Umbilical cord (tissue), 2 donors: ENCODE measurements around the gene TIGD1. TPM values are rescaled to one million over a fixed set of nuclear protein-coding genes. Genes with fewer than 3 reads are reported as not detected.

Source experiments
- DNase-seq: peaks from one replicate; pipeline ENCODE4 v3.0.0-alpha.2; 2015; ENCODE audit warnings: low spot score
- total RNA-seq: library from RNA; depleted of rRNA; stranded (reverse); fragments of >200 nt; gene quantifications from one replicate; pipeline ENCODE4 v1.2.3, GENCODE V29; 2014; ENCODE audit warnings: low replicate concordance; ENCODE audit not compliant: insufficient read depth

Gene TIGD1
- 1.7 TPM for total RNA-seq

- peak; percentile 97 for DNase-seq
Measured at GRCh38 chr2:232550354-232551249, at the start of gene TIGD1, which contains the start of gene EIF4E2. Gene TIGD1 (minus strand): TSS chr2:232550557. CDS start chr2:232549882, 675 bp downstream. Gene EIF4E2 (plus strand): TSS chr2:232550689. CDS start chr2:232550725, 36 bp downstream.

DNA sequence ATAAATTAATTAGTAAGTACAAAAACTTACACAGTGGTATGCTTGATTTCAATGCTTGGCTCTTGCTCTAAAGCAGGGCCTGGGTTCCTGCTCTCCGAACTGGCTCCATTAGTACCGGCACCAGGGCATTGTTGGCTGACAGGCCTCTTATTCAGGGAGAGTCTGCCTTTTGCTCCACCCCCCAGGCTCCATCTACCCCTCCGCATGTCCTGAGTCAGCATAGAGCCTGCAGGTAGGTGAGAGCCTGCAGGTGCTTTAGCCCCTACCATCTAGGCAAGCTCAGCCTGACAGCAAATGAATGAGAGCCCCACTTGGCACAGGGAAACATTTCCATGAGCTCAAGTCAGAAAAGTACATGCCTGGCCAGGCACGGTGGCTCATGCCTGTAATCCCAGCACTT lies 47.9 kb upstream of the TIGD1 start:
- no peak for DNase-seq

DNA sequence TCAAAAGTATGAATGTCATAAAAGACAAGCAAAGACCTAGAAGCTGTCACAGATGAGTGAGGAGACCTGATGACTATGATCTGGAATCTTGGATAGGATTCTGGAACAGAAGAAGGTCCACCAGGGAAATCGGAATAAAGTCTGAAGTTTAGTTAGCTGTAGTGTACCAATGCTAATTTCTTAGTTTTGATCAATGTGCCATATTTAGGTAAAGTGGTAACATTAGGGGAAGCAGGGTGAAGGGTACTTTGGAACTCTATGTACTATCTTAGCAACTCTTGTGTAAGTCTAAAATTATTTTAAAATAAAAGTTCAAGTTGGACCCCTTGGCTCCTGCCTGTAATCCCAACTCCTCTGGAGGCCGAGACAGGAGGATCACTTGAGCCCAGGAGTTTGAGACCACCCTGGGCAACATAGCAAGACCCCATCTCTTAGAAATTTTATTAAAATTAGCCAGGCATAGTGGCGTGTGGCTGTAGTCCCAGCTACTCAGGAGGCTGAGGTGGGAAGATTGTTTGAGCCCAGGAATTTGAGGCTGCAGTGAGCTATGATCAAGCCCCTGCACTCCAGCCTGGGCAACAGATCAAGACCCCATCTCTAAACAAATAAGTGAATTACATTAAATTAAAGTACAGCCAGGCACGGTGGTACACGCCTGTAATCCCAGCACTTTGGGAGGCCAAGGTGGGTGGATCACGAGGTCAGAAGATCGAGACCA lies 47.2 kb upstream of the TIGD1 start:
- no peak for DNase-seq

DNA sequence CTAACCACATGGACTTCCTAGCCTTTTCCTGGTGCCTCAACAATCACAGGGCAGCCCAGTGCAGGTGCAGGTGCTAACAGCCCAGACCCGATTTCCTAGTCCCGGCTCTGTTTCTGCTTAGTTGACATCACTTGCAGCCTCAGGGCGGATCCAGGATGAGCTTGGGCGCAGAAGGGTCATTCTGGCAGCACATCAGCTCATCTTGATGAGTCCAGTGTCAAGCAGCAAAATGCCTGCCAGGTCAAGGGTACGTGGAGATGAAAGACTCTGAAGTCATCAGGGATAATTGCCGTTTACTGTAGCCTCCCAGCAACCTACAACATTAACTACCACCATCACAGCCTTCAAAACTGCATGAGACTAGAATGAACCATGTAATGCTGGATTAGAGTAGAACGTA lies 43.6 kb upstream of the TIGD1 start:
- DNase-seq, result no peak

DNA sequence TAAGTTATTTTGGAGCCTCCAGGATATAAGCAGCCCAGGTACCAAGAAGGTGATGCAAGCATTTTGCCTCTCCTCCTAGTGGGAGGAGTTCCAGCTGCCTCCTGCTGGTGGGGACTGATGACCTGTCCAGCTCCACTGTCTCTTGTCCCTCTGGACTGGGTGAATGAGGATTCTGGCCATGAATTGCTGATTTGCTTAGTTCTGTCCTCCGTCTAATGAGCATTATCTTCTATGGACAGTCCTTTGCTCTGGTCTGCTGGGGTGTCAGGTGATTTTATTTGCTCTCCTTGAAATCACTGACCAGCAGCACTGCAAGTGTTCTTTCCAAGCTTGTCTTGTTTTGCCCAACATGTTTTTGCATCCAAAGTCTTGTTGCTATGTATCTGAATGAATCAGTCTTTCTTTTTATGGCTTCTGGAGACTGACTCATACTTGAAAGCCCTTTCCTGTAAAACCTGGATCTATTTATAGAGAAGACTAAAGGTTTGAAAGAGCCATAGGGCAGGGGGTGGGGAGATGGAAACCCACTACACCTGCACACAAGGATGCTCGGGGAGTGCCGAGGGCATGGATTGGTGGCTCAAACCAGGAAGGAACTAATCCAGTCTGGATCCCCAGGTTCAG lies 42.5 kb upstream of the TIGD1 start:
- DNase-seq, result peak; percentile 31

- peak; percentile 92 for DNase-seq
Measured at GRCh38 chr2:232588680-232589585, 38.6 kb upstream of the TIGD1 start.

DNA sequence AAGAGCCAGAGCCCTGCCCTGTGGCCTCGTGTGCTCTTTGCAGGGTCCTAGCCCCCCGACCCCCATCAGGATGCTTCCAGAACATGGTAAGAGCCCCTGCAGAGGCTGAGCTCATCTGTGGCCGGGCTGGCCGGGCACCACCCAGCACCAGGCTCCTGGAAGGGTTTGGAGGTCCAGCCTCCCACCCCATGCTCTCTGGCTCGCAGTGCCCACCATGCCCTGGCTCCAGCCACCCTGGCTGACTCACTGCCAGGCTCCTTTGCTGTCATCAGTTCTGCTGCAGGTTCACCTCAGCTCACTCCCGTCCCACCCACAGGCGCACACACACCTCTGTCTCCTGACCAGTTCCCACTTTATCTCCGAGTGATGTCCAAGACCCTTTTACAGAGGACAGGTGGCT lies 37.7 kb upstream of the TIGD1 start:
- no peak for DNase-seq

- no peak for DNase-seq
Measured at GRCh38 chr2:232587512-232587911, 37.2 kb upstream of the TIGD1 start.

DNA sequence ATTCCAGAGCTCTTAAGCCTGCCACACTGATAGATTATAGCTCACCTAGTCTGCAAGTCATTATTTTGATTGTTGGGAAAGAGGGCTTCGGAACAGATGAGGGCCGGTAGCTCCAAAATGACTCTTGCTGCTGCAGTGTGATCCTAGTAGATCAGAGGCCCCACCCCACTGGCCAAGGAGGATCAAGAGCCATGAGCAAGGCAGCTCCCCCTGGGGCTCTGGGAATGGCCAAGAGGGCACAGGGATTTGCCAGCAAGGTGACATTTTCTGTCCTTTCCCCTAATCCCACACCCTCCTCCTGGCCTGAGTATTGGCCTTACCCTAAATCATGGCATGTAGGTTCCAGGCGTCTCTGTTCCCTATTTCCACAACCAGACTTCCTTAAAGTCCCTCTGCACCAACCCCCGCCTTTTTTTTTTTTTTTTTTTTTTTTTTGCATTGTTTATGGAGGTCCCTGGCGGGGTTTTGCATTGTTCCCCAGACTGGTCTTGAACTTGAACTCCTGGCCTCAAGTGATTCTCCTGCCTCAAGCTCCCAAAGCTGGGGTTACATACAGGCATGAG lies 36.7 kb upstream of the TIGD1 start:
- no peak for DNase-seq

GRCh38 chr2:232584238-232584637 lies 33.9 kb upstream of the TIGD1 start:
- DNase-seq, result no peak

DNA sequence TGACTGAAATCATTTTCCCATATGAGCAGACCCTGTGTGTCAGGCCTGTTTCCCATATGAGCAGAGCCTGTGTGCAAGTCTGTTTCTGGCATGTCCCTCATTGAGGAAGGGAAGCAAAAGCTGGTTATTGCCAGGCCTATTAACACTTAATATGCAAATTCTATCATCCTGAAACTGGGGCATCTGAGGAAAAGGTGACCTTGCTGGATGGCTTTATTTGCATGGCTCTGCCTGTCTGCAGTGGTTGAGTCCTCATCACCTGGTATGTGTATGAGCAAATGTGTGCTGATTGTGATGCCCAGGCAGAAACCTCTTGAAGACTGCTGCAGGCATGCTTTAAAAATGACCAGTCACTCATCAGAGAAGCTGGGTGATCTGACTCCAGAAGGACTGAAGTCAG lies 31.4 kb upstream of the TIGD1 start:
- DNase-seq, result no peak

- no peak for DNase-seq
Measured at GRCh38 chr2:232580648-232580981, 30.3 kb upstream of the TIGD1 start.

GRCh38 chr2:232578626-232579025 lies 28.3 kb upstream of the TIGD1 start:
- no peak for DNase-seq

DNA sequence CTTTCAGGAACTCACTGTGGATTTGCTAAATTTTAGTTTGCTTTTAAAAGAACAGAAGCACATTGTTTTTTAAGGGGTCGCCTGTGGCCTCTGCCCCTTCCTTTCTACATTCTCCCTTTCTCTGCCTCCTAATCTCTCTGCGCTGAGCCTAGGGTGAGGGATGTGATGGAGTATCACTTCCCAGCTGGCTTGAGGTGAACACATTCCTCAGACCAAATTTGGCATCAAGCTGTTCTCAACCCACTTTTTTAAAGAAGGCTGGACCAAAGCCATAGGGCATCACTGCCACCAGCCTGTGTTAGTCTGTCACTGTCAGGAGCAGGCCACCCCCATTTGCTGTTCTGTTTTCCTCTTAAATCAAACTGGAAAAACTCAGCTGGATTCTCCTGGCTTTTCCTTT lies 27.5 kb upstream of the TIGD1 start:
- no peak for DNase-seq

DNA sequence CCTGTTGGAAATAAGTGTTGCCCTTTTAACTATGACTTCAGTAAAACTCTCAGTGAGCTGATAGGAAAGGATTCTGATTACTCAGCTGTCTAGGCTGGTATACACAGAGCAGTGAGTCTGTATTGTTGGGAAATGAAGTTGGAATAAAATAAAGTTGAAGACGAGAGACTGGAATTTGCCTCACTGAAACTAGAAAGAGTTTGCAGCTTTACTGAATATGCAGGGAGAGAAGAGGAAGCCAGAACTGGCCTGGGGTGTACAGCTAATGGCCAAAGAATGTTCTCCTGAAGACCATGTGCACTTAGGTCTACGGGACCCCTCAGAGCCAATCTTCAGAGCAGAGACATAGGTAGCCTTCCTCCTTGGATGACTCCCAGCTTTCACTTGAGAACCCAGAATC lies 26.6 kb upstream of the TIGD1 start:
- peak; percentile 12 for DNase-seq

- no peak for DNase-seq
Measured at GRCh38 chr2:232575404-232575746, 25.0 kb upstream of the TIGD1 start.

DNA sequence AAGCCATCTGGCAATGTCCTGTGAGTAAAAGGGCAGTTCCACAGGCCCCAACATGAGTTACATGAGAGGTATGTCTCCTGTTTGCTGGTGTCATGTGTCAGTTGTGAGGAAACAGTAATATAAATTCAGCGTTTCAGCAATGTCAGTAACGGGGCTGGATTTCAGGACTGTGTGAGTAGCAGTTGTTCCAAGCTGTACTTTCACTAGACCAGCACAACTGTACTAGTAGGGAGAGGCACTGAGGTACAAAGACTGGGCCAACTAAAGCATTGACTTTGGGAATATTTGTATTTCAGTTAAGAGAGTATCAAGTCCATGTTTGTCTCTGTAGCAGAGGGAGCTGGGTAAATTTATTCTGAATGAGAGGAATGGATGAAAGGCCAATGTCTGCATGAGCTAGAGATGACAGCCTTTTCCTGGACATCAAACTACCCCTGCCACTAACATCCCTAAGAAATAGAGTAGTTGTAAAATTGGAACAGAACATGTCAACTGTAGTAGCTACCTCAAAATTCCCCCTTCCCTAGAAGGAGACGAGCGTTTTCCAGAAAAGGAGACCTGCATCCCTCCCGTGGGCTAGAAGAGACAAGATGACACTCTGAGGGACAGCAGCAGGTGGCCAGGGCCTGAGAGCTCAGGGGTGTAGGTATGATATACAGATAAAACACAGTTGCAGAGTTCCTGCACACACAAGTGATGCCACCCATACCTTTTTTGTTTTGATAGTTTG lies 24.5 kb upstream of the TIGD1 start:
- DNase-seq, result no peak

DNA sequence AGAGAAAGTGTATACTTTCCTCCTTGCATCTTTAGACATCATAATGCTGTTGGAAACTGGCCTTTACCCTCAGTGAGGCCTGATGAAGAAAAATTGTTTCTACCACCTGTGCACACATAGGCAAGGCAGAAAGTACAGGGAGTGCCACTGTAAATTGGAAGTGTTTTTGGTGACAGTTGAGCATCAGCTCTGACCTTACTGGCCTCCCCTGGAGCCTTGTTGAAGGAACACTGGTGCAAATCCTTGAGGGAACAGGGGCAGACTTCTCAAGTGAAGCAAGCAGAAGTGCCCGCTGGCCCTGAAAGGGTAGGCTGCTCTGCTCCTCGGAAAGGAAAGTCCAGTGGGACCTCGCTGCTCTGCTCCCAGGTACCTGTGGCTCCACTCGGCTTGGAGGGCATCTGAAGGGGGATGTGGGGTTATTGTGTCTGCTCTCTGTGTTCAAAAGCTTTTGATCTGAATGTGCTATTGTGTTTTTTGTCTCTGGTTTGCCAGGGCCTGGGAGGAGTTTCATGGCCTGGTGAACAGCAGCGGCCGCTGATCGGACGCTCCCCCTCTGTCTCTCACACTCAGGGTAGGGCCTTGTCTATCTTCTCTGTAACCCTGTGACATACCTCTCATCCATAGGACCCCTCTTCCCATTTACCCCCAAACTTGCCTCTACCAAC lies 23.5 kb upstream of the TIGD1 start:
- no peak for DNase-seq

- DNase-seq, result no peak
Measured at GRCh38 chr2:232573042-232573441, 22.7 kb upstream of the TIGD1 start.

GRCh38 chr2:232571026-232571474 lies 20.7 kb upstream of the TIGD1 start:
- no peak for DNase-seq
